HepG2 (cell line): Measurements from ENCODE around the gene B9D2. TPM values are rescaled to one million over a fixed set of nuclear protein-coding genes. Genes with fewer than 3 reads are reported as not detected.

Experiments
- EED ChIP-seq: sonication (generic); formaldehyde crosslinking; IDR thresholded peaks from 2 replicates; pipeline ENCODE4 v1.5.0; 2020; ENCODE audit warnings: mild to moderate bottlenecking, missing genetic modification reagents
- ETS1 ChIP-seq: sonication (generic); formaldehyde crosslinking; IDR thresholded peaks from 2 replicates; pipeline ENCODE4 v1.4.0; 2020; ENCODE audit warnings: missing genetic modification reagents
- GATA4 ChIP-seq: sonication (generic); IDR thresholded peaks from 2 replicates; pipeline ENCODE4 v1.6.1; 2016; ENCODE audit warnings: antibody characterized with exemption, low read depth, borderline replicate concordance
- KDM3A ChIP-seq: IDR thresholded peaks from 2 replicates; pipeline ENCODE4 v1.6.1; 2018; ENCODE audit warnings: low read depth, missing compliant biosample characterization
- KLF16 ChIP-seq, 2 experiments: sonication (generic) in 1 of 2; formaldehyde crosslinking in 1 of 2; IDR thresholded peaks; 2 replicates each; pipeline versions ENCODE4 v1.6.1 to v1.8.0; 2016 to 2023; ENCODE audit warnings: missing genetic modification reagents in 2 of 2, missing compliant biosample characterization in 1 of 2
- PCBP1 ChIP-seq: fragments of 200-400 bp; formaldehyde crosslinking; IDR thresholded peaks from 2 replicates; pipeline ENCODE4 v1.6.1; 2017; ENCODE audit warnings: mild to moderate bottlenecking, low read depth, low read length, borderline replicate concordance
- REL ChIP-seq: sonication (generic); formaldehyde crosslinking; conservative IDR thresholded peaks from 2 replicates; pipeline ENCODE4 v1.8.0; 2022; ENCODE audit warnings: mild to moderate bottlenecking, missing genetic modification reagents, moderate library complexity
- ZFP82 ChIP-seq: sonication (generic); formaldehyde crosslinking; IDR thresholded peaks from 2 replicates; pipeline ENCODE4 v1.5.1; 2020; ENCODE audit warnings: mild to moderate bottlenecking, missing genetic modification reagents, borderline replicate concordance
- ZNF136 ChIP-seq: sonication (generic); formaldehyde crosslinking; IDR thresholded peaks from 2 replicates; pipeline ENCODE4 v1.8.1; 2022; ENCODE audit warnings: low read depth, mild to moderate bottlenecking, moderate library complexity, missing genetic modification reagents
- ZNF264 ChIP-seq: sonication (generic); formaldehyde crosslinking; IDR thresholded peaks from 2 replicates; pipeline ENCODE4 v1.4.0; 2020; ENCODE audit warnings: missing genetic modification reagents
- ZNF280B ChIP-seq: sonication (generic); formaldehyde crosslinking; IDR thresholded peaks from 2 replicates; pipeline ENCODE4 v1.5.0; 2020; ENCODE audit warnings: missing genetic modification reagents, mild to moderate bottlenecking, borderline replicate concordance
- ZNF577 ChIP-seq: sonication (generic); formaldehyde crosslinking; IDR thresholded peaks from 2 replicates; pipeline ENCODE4 v1.4.0; 2020; ENCODE audit warnings: mild to moderate bottlenecking, low read depth, missing genetic modification reagents, borderline replicate concordance
- ZNF660 ChIP-seq: sonication (generic); formaldehyde crosslinking; IDR thresholded peaks from 2 replicates; pipeline ENCODE4 v1.5.1; 2020; ENCODE audit warnings: mild to moderate bottlenecking, low read depth, missing genetic modification reagents, borderline replicate concordance
- ZNF709 ChIP-seq: sonication (generic); formaldehyde crosslinking; IDR thresholded peaks from 2 replicates; pipeline ENCODE4 v1.5.0; 2020; ENCODE audit warnings: mild to moderate bottlenecking, missing genetic modification reagents
- ZNF772 ChIP-seq: sonication (generic); formaldehyde crosslinking; IDR thresholded peaks from 2 replicates; pipeline ENCODE4 v1.5.0; 2020; ENCODE audit warnings: mild to moderate bottlenecking, missing genetic modification reagents
- polyA plus RNA-seq, 8 experiments: library from polyadenylated mRNA; depleted of rRNA in 3 of 8; stranded (reverse) in 7 of 8; unstranded in 1 of 8; fragments of >200 nt; fragmentation: Illumina TruSeq in 4 of 8; extraction: Trizol in 4 of 8; gene quantifications; 2 replicates each; pipeline versions ENCODE4 v1.2.1 to v1.2.3, GENCODE V29; 2011 to 2016; ENCODE audit warnings: low read depth in 4 of 8, missing spikeins in 1 of 8, mixed read lengths in 1 of 8; ENCODE audit not compliant: insufficient read depth in 1 of 8
- total RNA-seq, 5 experiments: library from RNA; depleted of rRNA; stranded (reverse); fragments of >200 nt; fragmentation: Illumina TruSeq; extraction: Trizol; gene quantifications; 2 replicates each; pipeline ENCODE4 v1.2.3, GENCODE V29; 2016; ENCODE audit warnings: low read depth in 1 of 5
- TF ChIP-seq, protein P1 (sequence below): sonication (generic); formaldehyde crosslinking; IDR thresholded peaks from 2 replicates; pipeline ENCODE4 v1.4.0; 2020; ENCODE audit warnings: missing genetic modification reagents, borderline replicate concordance
- TF ChIP-seq, protein P2 (sequence below), 2 experiments: sonication (generic) in 1 of 2; formaldehyde crosslinking in 1 of 2; IDR thresholded peaks; 2 replicates each; pipeline versions ENCODE4 v1.4.0 to v1.6.1; 2016 to 2020; ENCODE audit warnings: borderline replicate concordance in 1 of 2, low read depth in 1 of 2, mild to moderate bottlenecking in 1 of 2, missing genetic modification reagents in 1 of 2

The B9D2 gene
- total and polyA plus RNA-seq, 2 of the 13 experiments (the other 11 are each of a cell fraction or from before 2014, with no cell fraction given) = 3.1 to 4.4 TPM

DNA sequence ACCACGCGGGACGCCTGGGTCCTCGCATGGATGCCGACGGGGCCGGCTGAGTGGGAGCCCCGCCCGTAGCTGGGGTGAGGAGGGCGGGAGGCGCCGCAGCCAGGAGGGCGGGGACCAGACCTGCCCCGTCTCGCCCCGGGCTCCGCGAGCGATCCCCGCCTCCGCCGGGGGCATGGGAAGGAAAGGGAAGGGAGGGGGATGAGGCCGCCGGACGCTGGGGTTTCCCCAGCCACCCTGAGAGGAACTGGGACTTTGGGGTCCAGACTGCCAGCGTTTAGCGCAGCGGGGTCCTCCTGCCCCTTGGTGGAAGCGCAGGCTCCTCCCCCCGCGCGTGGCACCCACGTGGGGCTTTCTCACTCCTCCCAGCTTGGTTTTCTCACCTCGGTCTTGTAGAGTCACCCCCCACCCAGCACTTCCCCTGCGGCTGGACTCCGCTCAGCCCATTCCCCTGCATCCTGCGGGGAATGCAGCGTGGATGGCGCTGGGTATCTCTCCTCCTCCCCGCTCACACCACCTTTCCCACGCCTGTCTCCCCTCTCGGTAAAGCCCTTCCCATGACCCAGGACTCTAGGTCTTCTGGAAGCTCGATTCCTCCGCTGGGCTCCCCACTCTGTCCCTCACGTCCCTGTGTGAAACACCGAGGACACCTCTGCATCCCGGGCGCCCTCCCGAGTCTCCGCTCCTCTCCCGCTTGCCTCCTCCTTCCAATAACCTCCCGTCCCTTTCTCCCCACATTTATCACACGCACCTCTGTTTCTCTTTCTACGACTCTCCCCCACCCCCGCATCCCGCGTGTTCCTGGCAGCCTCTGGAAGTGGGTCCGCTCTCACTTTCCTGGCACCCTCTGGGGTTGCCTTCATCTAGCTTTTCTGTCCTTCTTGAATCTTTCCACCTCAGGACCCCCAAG is 12.4 kb downstream of the B9D2 start (continued):
- TF ChIP-seq ZNF280B (CRISPR knock-in tag) (no peak), ZNF772 (no peak), ZNF660 (CRISPR knock-in tag) (no peak), KLF16 (CRISPR knock-in tag; IDR thresholded peaks at IDR 0.05) (peak in 1 of 2 experiments; percentile 30; a peak in 1 of 4 replicates), REL (CRISPR knock-in tag) (no peak), ZFP82 (CRISPR knock-in tag) (no peak), EED (no peak), ZNF709 (CRISPR knock-in tag) (no peak), ZNF264 (CRISPR knock-in tag) (no peak), ZNF136 (CRISPR knock-in tag) (no peak), ETS1 (CRISPR knock-in tag) (no peak), KDM3A (CRISPR knock-in tag) (no peak), GATA4 (no peak), ZNF577 (CRISPR knock-in tag) (no peak), PCBP1 (no peak)
- TF ChIP-seq, protein P1, sequence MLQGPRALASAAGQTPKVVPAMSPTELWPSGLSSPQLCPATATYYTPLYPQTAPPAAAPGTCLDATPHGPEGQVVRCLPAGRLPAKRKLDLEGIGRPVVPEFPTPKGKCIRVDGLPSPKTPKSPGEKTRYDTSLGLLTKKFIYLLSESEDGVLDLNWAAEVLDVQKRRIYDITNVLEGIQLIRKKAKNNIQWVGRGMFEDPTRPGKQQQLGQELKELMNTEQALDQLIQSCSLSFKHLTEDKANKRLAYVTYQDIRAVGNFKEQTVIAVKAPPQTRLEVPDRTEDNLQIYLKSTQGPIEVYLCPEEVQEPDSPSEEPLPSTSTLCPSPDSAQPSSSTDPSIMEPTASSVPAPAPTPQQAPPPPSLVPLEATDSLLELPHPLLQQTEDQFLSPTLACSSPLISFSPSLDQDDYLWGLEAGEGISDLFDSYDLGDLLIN (CRISPR knock-in tag) = no peak
- TF ChIP-seq, protein P2, sequence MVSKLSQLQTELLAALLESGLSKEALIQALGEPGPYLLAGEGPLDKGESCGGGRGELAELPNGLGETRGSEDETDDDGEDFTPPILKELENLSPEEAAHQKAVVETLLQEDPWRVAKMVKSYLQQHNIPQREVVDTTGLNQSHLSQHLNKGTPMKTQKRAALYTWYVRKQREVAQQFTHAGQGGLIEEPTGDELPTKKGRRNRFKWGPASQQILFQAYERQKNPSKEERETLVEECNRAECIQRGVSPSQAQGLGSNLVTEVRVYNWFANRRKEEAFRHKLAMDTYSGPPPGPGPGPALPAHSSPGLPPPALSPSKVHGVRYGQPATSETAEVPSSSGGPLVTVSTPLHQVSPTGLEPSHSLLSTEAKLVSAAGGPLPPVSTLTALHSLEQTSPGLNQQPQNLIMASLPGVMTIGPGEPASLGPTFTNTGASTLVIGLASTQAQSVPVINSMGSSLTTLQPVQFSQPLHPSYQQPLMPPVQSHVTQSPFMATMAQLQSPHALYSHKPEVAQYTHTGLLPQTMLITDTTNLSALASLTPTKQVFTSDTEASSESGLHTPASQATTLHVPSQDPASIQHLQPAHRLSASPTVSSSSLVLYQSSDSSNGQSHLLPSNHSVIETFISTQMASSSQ (IDR thresholded peaks at IDR 0.05; ENCODE audit: low read depth) = no peak
- TF ChIP-seq, protein P2 (CRISPR knock-in tag; IDR thresholded peaks at IDR 0.05; ENCODE audit: borderline replicate concordance) = 0 out of 2 replicates have a peak, but pooled peaks have one; percentile 25
